NCI-H2227 treated with DMSO at 0.1 percent for 48 hours (cell line): ENCODE data around the gene TMEM272.

Source experiments
- DNase-seq: peaks from one replicate; lab custom pipeline; 2025; lab: John Stamatoyannopoulos, UW

TMEM272 gene

DNA sequence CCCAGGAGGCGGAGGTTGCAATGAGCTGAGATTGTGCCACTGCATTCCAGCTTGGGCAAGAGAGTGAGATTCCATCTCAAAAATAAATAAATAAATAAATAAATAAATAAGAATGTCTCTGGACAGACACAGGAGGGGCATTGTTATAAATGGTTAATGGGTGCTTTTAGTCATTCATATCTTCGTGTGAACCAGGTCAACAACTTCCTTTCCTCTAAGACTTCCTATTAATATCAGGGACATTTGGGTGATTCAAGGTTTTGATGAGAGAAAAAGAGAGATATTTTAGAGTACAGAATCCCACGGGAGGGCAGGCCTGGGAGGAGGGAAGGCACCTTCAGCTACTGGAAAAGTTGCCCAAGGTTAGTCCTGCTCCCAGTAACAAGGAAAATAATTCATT is 64.9 kb downstream of the TMEM272 start:
- DNase-seq: no peak

DNA sequence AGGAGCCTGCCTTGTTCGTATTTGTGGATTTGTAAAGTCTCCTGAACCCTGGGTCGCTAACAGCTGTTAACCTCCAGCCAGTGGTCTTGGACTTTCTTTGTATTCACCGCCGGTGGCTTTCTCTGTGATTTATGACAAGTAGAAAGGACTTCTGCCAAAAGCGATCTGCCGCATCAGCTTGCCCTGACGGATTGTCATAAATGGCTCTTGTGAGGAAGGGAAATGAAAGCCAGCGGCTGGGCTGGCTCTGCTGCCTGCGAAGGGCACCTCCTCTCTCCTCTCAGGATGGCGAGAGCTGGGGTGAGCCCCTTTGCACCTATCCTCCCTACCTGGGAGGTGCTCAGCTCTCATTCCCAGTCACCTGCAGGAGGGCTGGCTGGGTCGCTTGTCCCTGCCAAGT is 66.6 kb downstream of the TMEM272 start:
- peak; percentile 10 for DNase-seq

DNA sequence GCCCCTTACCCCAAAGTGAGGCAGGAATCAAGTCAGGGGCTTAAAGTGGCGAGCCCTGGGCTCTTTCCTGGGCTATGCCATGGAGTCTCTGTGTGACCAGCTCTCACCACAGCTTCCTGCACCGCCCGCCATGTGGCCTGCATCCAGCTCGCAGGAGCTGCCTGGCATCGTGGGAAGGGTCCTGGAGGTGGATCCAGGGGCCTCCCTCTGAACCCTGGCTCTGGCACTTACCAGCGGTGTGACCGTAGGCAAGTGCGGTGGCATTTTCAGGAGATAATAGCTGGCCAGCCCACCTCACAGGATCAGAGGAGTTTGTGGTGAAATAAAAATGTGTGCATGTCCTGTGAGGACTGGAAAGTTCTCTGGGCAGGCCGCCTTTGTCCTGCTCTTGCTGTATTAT is 67.1 kb downstream of the TMEM272 start:
- no peak for DNase-seq

DNA sequence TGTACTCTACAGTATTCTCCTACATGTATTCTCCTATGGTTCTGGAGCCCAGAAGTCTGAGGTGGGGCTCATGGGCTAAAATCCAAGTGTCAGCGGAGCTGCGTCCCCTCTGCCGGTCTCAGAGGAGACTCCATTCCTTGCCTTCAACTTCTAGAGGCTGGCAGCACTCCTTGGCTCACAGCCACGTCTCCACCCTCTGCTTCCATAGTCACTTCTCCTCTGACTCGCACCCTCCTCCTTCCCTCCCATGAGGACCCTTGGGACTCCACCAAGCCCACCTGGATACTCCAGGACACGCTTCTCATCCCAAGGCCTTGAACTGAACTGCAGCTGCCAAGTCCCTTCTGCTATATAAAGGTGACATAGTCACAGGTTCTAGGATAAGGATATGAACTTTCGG is 68.8 kb downstream of the TMEM272 start:
- no peak for DNase-seq

DNA sequence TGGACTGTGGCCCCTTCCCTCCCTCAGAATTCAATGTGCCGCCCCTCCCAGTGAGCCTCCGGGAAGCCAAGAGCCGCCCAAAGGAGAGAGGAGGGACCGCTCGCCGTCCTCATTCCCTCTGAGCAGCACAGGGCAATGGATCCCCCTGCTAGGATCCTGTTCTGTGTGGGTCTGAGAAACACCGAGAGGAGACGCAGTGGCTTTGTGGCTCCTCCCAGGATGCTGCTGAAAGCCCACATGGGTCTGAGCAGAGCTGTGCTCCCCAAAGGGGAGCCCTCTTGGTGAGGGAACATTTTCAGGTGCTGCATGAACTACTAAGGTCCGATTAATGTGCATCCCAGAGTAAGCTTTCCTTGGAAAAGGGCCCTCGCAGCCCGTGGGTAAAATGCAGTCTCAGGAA is 71.5 kb downstream of the TMEM272 start:
- DNase-seq: no peak

DNA sequence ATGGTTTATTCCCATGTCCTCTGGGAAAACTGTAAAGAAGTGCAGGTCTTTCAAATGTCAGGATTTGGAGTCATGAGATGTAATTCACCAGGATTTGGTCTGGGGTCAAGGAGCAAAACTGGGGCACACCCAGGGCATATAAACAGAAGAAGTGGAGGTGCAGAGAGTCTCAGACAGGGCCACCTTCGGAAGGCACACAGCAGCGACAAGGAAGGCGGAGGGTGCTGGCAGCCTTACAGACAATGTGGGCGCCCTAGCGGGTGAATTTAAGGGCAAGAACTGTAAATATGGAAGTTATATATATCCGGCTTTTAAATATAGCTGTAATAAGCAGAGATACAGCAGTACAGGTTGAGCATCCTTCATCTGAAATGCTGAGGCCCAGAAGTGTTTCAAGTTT is 72.2 kb downstream of the TMEM272 start:
- no peak for DNase-seq

DNA sequence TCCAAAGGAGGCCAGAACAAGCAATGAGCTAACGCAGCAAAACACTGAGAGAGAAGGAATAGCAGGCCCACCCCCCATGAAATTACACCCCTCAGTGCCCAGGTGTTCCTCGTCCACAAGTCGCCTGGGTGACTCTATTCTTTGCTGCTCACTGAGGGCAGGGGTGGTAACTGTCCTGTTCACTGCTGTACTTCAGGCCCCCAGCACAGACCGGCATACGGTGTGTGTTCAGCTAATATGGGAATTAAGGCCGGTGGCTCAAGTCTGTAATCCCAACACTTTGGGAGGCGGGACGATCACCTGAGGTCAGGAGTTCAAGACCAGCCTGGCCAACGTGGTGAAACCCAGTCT is 72.9 kb downstream of the TMEM272 start:
- DNase-seq: no peak

DNA sequence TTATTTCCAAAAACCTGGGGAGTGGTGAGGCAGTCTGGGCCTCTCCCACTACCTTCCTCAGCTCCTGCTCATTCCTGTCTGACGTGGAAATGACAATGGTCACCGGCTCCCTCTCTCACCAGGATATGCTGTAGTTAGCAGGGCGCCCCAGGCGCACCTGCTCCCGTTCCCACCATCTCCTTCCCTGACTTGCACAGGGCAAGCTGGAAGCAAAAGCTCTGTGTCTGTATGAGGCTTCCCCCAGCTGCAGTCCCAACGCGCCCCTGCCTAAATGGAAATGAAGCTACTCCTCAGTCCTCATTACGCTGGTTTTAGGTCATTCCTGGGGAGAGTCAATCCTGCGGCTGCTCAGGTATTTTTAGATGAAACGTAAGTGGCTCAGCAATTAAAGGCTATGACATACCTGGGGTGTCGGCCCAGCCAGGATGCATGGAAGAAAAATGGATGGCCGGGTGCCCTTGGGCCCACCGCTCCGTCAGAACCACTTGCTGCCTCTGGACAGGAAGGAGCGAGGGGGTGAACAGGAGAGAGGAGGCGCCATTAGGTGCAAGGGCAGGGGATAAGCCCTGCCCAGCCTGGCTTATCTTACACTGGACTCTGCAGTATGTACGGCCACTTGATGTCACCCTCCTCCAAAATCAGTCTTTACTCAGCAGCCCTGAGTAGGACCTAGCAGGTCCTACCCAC is 73.4 kb downstream of the TMEM272 start:
- DNase-seq: no peak

DNA sequence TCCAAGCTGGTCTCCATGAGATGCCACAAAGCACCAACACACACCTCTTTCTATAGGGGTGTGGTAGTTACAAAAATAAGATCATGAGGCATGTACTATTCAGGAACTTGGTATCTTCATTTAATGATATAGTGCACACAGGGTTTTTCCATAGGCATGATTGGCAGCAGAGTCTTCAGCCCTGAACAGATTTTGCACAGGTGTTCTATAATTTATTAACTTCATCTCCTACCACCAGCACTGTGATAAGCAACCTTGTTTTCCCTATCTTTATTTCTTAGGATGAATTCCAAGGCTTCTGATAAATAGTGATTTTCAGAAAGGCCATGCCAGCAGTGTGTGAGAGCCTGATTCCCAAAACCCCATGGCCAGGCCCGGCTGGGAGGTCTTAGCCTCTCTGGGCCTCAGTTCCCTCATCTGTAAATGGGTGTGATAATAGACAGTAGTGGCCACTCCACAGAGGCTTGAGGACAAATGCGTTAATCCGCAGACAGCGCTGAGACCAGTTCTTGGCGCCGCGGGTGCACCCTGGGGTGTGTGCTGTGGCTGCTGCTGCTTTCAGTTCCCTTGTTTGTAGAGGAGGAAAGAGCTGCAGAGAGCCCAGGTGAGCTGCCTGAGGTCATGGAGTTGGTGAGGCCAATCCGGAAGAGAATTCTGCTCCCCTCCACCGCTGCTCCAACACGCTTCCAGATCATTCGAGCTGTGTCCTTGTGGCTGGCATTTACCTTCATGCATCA is 74.1 kb downstream of the TMEM272 start:
- DNase-seq: no peak

DNA sequence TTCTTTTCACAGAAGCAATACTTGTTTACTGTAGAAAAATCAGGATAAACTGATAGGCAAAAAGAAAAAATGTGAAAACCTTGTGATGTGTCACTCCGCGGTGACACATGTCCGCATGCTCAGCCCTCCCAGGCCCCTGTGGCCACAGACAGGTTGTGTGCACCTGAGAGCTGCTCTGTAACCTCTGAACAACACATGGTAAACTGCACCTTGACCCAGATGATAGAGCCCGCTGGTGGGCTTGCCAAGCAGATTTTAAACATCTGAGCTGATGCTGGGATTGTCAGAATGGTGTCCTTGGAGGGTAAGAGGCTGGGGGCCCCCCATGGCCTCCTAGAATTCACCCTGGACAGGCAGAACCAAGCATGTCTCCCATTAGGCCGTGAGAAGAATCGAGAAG is 74.8 kb downstream of the TMEM272 start:
- no peak for DNase-seq

DNA sequence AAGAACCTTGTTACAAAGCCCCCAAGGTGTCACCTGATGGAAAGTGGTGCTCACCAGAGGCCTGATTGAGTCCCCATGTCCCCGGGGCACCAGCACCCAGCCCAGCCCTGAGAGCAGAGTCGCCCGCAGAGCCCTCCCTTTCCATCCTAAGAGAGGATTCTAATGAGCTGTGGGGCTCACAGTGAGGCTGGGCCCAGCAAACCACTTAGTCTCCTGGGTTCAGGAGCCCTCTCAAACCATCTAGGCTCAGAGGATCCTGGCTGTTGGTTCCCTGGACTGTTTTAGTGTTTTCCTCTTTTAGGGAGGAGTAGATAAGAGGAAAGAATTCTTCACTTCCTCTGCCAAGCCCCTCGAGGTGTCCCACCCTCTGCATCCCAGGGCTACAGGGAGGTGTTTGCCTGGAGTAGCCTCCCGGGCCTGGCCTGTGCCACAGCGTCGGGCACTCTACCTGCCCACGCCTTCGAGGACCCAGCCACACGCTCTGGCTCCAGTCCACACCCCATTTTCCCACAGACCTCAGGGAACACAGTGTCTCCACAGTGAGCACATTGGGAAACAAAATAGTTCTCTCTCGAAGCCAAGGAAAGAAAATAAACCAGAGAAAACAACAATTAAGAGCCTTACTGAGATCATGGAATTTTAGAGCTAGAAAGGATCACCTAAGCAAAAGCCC is 75.4 kb downstream of the TMEM272 start:
- no peak for DNase-seq

DNA sequence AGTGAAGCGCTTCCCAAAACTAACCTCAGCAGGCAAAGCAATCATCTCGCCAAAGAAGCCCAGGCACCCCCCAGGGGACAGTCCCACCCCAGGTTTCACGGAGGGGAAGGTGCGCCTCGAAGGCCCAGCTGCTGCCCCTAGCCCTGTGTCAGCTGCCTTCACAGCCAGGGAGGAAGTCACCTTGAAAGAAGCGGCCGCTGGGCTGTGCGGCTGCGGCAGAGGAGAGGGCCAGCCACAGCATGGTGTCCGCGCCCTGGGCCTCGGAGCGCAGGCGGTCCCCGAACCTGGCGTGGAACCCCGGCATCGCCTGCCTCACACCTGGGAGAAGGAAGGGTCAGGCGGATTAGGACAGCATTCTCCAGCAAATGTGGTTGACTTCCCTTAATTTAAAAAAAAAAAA is 76.0 kb downstream of the TMEM272 start:
- no peak for DNase-seq

DNA sequence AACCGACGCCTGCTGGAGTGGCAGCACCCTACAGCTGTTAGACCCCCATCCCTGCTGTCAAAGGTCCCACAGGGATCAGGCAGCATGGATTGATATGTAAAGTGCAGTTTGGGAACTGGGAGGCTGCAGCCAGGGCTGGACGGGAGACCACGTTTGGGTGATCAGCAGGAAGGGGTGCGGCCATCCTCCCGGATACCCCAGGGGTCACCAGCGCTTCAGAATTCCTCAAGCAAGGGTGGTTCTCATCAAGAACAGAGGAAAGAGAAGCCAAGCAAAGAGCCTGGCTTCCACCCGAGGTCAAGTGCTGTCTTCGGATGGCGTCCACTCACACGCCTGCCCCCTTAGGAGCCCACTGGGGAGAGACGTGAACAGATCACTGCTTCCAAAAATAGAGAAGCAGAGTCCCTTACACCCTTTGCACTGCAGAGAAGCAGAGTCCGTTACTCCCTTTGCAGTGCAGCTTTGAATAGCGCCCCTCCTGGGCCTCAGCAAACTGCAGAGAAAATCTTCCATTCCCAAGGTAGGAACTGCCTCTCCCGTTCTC is 76.5 kb downstream of the TMEM272 start:
- DNase-seq: no peak

DNA sequence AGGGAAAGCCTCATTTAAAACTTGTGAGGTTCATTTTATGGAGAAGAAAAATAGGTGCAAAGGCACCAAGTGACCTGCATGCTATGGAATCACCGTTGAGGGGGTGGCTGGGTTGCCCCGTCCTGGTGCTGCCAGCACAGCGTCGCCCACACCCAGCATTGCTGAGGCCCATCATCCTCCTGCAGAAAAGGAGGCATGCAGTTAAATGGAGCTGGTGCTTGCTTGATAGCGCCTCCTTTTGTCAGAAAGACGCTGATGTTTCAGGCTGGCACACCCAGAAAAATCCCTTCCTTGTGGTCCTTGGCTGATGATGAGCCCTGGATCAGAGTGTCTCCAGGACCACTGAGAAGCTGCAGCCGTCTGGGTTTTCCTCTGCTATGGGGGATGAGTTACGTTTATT is 77.9 kb downstream of the TMEM272 start:
- DNase-seq: no peak

DNA sequence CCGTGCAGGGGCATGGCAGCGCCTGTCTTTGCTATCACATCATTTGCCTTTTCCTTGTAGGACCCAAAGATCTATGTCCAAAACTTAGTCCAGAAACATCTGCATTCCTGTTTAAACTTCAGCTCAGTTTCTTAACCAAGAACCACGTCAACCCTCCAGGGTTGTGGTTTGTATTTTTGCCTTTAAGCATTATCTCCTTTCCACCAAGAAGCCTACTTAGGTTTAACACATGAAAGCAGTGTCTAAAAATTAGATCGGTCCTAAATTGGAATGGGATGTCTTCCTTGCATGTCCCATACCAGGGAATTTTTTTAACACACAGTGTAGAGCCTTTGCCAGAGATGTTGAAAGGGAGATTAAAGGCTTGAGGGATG is 79.8 kb downstream of the TMEM272 start:
- DNase-seq: no peak

DNA sequence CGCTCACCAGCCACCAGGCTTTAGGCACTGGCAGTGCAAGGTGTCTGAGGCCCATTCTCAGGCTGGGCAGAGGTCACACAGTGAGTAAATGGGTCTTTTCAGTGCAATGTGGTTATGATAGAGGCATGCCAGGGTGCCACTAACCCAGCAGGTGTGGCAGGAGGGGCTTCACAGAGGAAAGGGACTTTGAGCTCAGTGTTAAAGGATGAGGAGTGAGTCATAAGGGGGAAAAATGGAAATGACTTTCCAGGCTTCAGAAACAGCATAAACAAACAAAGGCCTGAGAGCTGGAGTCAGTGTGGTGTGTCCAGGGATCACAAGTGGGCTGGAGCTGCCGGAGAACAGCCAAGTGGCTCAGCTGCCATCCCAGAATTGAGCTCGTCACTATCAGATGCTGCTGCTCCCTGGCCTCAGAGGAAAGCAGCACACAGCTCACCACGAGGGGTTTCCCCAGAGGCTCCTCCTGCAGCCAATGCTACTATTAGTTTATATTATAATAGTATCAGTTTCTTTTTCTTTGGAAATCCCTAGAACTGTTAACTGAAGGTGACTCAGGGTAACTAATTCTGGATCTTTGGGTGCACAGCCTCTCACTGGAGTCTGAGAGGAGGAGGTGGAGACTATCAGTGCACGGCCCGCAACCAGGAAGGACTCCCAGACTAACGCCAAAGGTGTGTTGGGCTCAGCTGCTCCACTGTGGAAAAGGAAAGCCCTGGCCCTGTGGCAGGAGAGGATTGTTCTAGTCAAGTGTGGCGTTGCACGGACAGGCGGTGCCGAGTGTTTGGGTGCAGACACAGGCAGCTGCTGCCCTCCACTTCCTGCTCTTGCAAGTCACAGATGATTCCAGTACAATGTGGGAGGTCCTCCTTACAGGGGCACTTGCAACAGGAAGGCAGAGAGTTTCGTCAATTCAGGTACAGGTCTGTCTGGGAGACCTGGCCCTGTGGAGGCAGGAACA is 80.5 kb downstream of the TMEM272 start:
- DNase-seq: no peak

DNA sequence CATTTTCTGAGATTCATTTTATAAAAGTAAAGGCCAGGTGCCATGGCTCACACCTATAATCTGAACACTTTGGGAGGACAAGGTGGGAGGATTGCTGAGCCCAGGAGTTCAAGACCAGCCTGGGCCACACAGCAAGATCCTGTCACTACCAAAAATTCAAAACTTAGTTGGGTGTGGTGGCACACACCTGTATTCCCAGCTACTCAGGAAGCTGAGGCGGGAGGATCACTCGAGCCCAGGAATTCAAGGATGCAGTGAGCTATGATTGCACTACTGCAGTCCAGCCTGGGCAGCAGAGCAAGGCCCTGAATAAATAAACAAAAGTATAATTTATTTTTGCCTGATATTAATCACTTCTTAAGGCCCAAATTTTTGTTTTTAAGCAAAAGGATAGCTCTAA is 81.5 kb downstream of the TMEM272 start:
- no peak for DNase-seq
